Kidney (tissue), 14 donors: ENCODE results near the gene ZNF208. TPM values are rescaled to one million over a fixed set of nuclear protein-coding genes. Genes with fewer than 3 reads are reported as not detected.

ENCODE experiments used
- DNase-seq, 5 donors: peaks; one replicate each; pipeline ENCODE4 v3.0.0-alpha.2; 2013 to 2020
- FAIRE-seq: peaks from 2 replicates; lab custom pipeline; 2012; peaks lifted over from hg19 to GRCh38; lab: Jason Lieb, UNC
- H3K27ac ChIP-seq, 2 donors: one replicate each; pipeline ENCODE4 v1.7.0; 2013; ENCODE audit warnings: low read depth in 2 of 2, low read length in 2 of 2, inconsistent platforms in 1 of 2
- H3K27me3 ChIP-seq: one replicate; pipeline ENCODE4 v1.7.1; 2013; ENCODE audit warnings: low read length, inconsistent platforms; ENCODE audit not compliant: control insufficient read depth, insufficient read depth
- H3K36me3 ChIP-seq, 3 donors: one replicate each; pipeline versions ENCODE4 v1.7.0 to v1.7.1; 2013; ENCODE audit warnings: low read length in 3 of 3, control low read depth in 1 of 3, inconsistent platforms in 1 of 3; ENCODE audit not compliant: insufficient read depth in 3 of 3, control insufficient read depth in 2 of 3
- H3K4me1 ChIP-seq, 3 donors: one replicate each; pipeline versions ENCODE4 v1.7.0 to v1.7.1; 2013; ENCODE audit warnings: low read length in 3 of 3, inconsistent platforms in 1 of 3, low read depth in 1 of 3; ENCODE audit not compliant: control insufficient read depth in 2 of 3, insufficient read depth in 2 of 3
- H3K4me3 ChIP-seq, 3 donors: one replicate each; pipeline versions ENCODE4 v1.7.0 to v1.8.1; 2013; ENCODE audit warnings: low read length in 3 of 3, control low read depth in 1 of 3, inconsistent platforms in 1 of 3
- H3K9ac ChIP-seq, 3 donors: one replicate each; pipeline versions ENCODE4 v1.7.0 to v1.7.1; 2013; ENCODE audit warnings: low read length in 3 of 3, control low read depth in 1 of 3, inconsistent platforms in 1 of 3
- H3K9me3 ChIP-seq, 3 donors: one replicate each; pipeline versions ENCODE4 v1.7.0 to v1.7.1; 2013; ENCODE audit warnings: low read length in 3 of 3, control low read depth in 1 of 3, inconsistent platforms in 1 of 3; ENCODE audit not compliant: control insufficient read depth in 2 of 3, insufficient read depth in 1 of 3
- intact Hi-C: fragments of 100-400 bp; cut with DNase I; formaldehyde crosslinking; loops from one replicate; pipeline ENCODE4 v1.11.1; 2022
- polyA plus RNA-seq: library from polyadenylated mRNA; stranded (reverse); fragments of 350-450 nt; fragmentation: Illumina TruSeq; extraction: RNeasy Lipid Tissue Mini Kit (QIAGEN cat#74804); gene quantifications from one replicate; pipeline ENCODE4 v1.2.3, GENCODE V29; 2014; ENCODE audit warnings: low read depth, low replicate concordance; ENCODE audit not compliant: insufficient read depth
- total RNA-seq: library from RNA; stranded (reverse); fragmentation: NEBNext Ultra II Directional; extraction: Animal tissue kit (Norgen Biotek cat#: 25700); gene quantifications from one replicate; pipeline ENCODE4 v1.2.1, GENCODE V29; 2021
- TF ChIP-seq, protein P1 (sequence below): IDR thresholded peaks from 3 replicates; pipeline ENCODE4 v1.5.1; 2012; ENCODE audit warnings: mild to moderate bottlenecking, moderate library complexity, borderline replicate concordance; ENCODE audit not compliant: insufficient read depth; ENCODE audit errors: extremely low read depth
- donor health status: control.
- donor health status: control.
- donor health status: control.
- donor health status: control.
- donor health status: control.
- donor health status: DM: yes; HTN: yes; CAD: no.
- donor health status: Normal renal cell carcinoma (clear cell type).

Gene ZNF208
- total and polyA plus RNA-seq, 2 donors from 2014 or later: 2.0 to 7.8 TPM

DNA sequence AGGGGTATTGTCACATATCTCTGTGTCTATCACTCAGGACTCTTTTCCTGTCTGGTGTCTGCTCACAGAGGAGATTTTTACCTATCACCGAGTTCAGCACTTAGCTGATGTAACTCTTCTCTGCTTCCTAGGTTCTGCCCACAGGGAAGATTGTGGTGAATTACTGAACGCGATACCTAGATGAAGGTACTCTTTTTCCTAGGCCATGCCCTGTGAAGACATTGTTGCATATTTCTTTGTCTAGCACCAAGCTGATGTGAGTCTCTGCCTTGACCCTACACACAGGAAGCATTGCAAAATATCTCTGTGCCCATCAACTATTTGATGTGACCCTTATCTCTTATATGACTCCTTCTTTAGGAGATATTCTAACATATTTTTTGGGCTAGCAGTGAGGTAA lies 102.7 kb downstream of the ZNF208 start:
- H3K9ac ChIP-seq: no peak overlapping the region
- no peak for FAIRE-seq
- TF ChIP-seq, protein P1, sequence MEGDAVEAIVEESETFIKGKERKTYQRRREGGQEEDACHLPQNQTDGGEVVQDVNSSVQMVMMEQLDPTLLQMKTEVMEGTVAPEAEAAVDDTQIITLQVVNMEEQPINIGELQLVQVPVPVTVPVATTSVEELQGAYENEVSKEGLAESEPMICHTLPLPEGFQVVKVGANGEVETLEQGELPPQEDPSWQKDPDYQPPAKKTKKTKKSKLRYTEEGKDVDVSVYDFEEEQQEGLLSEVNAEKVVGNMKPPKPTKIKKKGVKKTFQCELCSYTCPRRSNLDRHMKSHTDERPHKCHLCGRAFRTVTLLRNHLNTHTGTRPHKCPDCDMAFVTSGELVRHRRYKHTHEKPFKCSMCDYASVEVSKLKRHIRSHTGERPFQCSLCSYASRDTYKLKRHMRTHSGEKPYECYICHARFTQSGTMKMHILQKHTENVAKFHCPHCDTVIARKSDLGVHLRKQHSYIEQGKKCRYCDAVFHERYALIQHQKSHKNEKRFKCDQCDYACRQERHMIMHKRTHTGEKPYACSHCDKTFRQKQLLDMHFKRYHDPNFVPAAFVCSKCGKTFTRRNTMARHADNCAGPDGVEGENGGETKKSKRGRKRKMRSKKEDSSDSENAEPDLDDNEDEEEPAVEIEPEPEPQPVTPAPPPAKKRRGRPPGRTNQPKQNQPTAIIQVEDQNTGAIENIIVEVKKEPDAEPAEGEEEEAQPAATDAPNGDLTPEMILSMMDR: no peak
- H3K27ac ChIP-seq: no peak overlapping the region
- no peaks in the 10 kb centered on the region for H3K36me3 ChIP-seq
- no peak for DNase-seq
- H3K9me3 ChIP-seq: peaks cover 0 to 6% (median 0%) of the 10 kb centered on the region in 3 donors
- no peak overlapping the region for H3K4me3 ChIP-seq
- intact Hi-C loops: no loop called here
- no peaks in the 10 kb centered on the region for H3K27me3 ChIP-seq
- H3K4me1 ChIP-seq: no peaks in the 10 kb centered on the region

DNA sequence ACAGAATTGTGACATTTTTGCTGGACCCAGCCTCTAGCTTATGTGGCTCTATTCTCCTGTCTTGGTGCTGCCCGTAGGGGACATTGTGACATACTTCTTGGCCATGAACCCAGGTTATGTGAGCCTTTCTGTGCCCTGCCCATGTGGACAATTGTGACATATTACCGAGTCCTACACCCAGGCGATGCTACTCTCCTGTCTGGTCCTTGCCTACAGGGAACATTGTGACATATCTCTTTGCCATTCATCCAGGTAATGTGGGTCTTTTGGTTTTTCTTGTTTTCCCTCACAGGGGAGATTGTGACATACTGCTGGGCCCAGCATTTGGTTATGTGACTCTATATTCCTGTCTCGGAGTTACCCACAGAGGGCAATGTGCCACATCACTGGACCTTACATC lies 103.2 kb downstream of the ZNF208 start:
- H3K4me3 ChIP-seq: no peak overlapping the region
- DNase-seq: no peak
- FAIRE-seq: no peak
- H3K27me3 ChIP-seq: no peaks in the 10 kb centered on the region
- H3K36me3 ChIP-seq: no peaks in the 10 kb centered on the region
- H3K27ac ChIP-seq: no peak overlapping the region
- peaks cover 0 to 6% (median 0%) of the 10 kb centered on the region in 3 donors for H3K9me3 ChIP-seq
- intact Hi-C loops: no loop called here
- no peaks in the 10 kb centered on the region for H3K4me1 ChIP-seq
- H3K9ac ChIP-seq: no peak overlapping the region
- TF ChIP-seq, protein P1: no peak

DNA sequence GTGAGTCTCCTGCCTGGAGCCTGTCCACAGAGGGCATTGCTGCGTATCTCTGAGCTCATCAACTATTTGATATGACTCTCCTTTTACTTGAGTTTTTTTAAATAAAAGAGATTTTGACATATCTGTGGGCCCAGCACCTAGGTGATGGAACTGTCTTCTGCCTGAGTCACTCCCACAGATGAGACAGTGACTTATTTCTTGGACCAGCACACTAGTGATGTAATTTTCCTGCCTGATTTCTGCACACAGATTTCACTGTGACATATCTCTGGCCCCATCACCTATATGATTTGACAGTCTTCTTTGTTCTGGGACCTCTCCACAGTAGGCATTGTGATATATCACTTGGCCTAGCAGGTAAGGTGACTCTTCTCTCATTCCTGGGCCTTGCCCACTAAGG lies 108.2 kb downstream of the ZNF208 start:
- Histone ChIP-seq H3K27me3 (no peaks in the 10 kb centered on the region), H3K9ac (no peak overlapping the region), H3K27ac (no peak overlapping the region), H3K4me1 (no peaks in the 10 kb centered on the region), H3K9me3 (no peaks in the 10 kb centered on the region), H3K4me3 (no peak overlapping the region), H3K36me3 (no peaks in the 10 kb centered on the region)
- TF ChIP-seq, protein P1: no peak
- intact Hi-C loops: no loop called here
- FAIRE-seq (no peak), DNase-seq (no peak)

DNA sequence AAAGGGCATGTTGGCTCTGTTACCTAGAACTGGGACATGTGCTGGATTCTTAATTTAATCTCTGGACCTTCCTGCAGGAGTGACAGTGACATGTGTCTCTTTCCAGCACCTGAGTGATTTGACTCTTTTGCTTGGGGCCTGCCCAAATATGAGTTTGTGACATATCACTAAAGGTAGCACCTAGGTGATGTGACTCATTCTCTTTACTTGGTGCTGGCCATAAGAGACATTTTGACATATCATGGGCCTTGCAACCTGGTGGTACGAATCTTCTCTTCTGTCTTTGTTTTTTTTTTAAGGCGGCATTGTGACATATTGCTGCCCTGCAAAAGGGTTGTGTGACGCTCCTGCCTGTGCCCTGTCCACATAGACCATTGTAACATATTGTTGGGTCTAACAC lies 108.9 kb downstream of the ZNF208 start:
- Histone ChIP-seq H3K27me3 (no peaks in the 10 kb centered on the region), H3K36me3 (no peaks in the 10 kb centered on the region), H3K4me1 (no peaks in the 10 kb centered on the region), H3K4me3 (no peak overlapping the region), H3K27ac (no peak overlapping the region), H3K9me3 (no peaks in the 10 kb centered on the region), H3K9ac (no peak overlapping the region)
- TF ChIP-seq, protein P1: no peak
- DNase-seq: no peak
- FAIRE-seq: no peak
- intact Hi-C loops: no loop called here
